ENCODE measurements around the gene TMED1. TPM values are rescaled to one million over a fixed set of nuclear protein-coding genes. Genes with fewer than 3 reads are reported as not detected.
"Not testable (repeated sequence)": the region's sequence is repeated elsewhere in the genome, so short reads cannot be mapped to it uniquely, and the experiment has no call there.

The TMED1 gene
- 30.7 and 34.0 TPM in 2 replicates for total RNA-seq (2014; rRNA removed; shearing (Covaris generic))

GRCh38 chr19:10835754-10836478, at the start of gene TMED1:
TSS of gene TMED1 (minus strand) at chr19:10836212. CDS start at chr19:10836191, 21 bp downstream.
- peak; percentile 99 for DNase-seq (ENCODE audit: low spot score)

GRCh38 chr19:10885201-10886169, 49.5 kb upstream of the TMED1 start:
- DNase-seq (ENCODE audit: low spot score), result no peak

DNA sequence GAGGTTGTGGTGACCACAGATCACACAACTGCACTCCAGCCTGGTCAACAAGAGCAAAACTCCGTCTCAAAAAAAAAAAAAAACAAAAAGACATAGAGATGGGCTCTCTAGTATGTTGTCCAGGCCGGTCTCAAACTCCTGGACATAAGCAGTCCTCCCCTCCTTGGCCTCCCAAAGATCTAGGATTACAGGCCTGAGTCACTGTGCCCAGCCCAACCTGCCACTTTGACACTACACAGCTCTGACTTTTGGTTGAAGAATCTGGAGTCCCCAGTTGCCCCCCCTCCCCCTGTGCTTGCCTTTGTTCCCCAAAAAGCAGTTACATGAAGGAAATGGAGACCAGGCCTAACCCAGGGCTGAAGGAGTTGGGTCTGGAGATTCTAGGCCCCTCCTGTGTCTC, 48.3 kb upstream of the TMED1 start:
- no peak for DNase-seq (ENCODE audit: low spot score)

DNA sequence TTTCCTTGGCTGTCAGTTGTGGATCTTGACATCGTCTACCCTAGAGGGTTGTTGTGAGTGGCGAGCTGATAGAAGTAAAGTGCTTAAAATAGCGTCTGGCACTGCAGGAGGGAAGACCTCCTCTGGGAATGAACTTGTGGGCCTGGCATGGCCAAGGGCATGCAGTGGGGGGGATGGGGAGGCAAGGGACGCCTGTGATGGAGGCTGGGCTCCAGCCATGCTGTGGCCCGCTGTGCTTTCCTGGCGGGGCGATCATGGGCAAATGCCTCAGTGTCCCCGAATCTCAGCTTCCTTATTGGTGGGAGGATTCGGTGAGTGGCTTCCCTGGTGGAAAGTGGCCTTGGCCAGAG, 46.1 kb upstream of the TMED1 start:
- DNase-seq (ENCODE audit: low spot score), result no peak

GRCh38 chr19:10881403-10882107, 45.5 kb upstream of the TMED1 start:
- no peak for DNase-seq (ENCODE audit: low spot score)

- DNase-seq (ENCODE audit: low spot score), result no peak
Measured at GRCh38 chr19:10878253-10878652, 42.2 kb upstream of the TMED1 start.

- DNase-seq (ENCODE audit: low spot score), result not testable (repeated sequence)
Measured at GRCh38 chr19:10877608-10878007, 41.6 kb upstream of the TMED1 start.

DNA sequence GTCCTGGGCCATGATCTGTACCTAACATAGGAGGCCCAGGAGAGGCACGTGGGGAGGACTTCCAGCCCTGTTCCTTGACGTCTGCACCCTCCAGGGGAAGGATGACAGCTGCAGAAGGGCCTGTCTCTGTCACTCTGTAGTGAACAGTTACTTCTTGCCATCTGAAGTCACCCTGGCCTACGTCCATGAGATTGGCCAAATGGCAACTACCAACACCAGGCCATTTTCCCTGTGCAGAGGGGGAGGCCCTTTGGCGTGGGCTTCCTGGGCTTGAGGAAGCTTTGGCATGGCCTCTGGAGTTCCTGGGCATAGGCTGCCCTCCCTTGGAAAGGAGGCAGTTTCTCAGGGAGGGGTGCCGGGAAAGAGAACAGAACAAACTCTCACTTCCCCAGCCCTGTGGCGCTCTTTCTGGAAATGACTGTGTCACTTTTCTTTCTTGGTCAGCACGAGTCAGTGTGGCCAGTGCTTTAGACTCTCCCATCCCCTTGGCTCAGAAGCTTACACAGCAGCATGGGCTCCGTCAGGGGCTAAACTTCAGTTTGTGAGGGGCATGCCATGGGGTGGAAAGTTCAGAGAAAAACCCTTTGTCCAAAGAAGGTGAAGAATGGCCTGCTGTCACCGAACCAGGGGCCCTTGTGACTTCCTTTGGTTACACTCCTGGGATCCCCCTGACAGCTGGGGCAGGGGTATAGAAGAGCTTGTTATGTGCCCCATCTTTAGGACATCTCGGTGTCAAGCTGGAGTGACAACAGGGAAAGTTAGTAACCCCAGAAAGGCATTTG, 40.6 kb upstream of the TMED1 start:
- DNase-seq (ENCODE audit: low spot score), result no peak

- no peak for DNase-seq (ENCODE audit: low spot score)
Measured at GRCh38 chr19:10874024-10874423, 38.0 kb upstream of the TMED1 start.

DNA sequence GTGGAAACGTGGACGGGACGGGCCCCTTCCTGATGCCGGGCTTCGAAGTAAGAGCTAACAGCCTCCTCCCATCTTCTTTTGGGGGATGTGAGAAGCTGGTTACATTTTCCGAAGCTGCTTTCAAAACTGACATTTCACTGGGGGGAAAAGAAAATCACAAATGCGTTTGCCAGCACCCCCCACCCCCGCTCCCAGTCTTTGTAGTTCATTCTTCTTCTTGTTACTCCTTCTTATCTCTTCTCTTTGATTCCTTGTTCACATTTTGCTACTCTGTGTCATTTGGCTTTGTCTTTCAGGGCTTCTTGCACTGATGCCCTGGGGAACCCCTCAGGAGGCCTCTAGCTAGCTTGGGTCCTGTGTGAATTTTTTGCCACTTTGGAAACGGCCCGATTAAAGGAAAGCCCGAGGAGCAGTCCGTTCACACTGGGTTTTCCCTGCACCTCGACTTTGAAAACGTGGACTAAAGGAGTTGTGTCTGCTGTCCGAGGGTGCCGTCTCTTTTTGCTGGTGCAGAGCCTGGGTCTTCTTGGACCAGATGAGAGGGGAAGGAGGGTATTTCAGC, 36.6 kb upstream of the TMED1 start:
- DNase-seq (ENCODE audit: low spot score), result no peak

DNA sequence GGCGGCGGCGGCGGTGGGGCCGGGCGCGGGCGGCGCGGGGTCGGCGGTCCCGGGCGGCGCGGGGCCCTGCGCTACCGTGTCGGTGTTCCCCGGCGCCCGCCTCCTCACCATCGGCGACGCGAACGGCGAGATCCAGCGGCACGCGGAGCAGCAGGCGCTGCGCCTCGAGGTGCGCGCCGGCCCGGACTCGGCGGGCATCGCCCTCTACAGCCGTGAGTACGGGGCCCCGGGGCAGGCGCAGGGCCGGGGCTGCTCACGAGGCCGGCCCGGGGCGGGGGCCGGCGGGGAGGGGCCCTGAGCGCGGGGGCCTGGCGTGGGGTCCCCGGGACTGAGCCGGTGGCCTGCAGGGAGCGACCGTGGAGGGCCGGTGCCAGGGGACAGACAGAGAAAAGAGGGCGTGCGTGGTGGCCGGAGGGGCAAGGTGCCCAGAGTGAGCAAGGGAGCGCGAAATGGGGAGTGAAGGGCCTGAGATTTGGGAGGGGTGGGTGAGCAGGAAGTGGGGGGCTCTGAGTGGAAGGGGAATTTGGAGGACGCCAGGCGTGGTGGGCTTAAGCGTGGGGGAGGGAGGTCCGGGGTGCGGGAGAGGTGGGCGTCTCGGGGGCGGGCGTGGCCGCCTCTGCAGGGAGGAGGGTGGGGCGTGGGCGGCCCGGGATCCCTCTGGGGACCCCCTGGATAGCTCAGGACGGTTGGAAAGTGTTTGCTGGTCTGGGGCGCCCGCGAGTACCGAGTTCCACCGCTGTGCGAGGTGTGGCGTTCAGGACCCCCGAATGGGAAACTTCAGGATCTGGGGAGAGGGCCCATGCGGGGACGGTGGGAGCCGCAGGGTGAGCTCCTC, 35.9 kb upstream of the TMED1 start:
- DNase-seq (ENCODE audit: low spot score), result no peak

DNA sequence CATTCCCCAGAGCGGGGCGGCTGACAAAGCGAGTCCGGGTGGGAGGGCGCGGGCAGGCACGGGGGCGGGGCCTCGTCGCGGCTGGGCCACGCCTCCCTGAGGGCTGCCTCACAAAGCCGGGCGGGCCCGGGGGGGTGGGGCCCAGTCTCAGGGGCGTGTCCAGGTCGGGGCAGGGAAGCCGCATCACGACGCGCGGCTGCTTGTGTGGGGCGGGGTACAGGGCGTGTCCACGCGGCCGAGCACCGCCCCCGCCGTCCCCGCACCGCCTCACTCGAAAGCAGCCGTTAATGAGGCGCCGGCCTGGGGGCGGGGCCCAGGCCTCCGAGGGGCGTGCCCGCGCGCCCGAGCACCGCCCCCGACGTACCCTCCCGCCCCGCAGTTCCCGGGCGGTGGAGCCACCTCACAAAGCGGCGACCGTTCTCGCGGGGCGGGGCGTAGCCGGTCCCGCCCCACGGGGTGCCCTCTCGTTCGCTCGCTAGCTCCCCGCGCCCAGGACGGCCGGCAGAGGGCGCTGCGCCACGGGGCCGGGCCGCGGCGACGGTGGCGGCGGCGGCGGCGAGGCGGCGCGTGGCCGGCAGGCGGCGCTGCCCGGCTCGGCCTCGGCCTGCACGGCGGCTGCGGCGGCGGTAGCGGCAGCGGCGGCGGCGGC, 35.1 kb upstream of the TMED1 start, which contains the start of gene CARM1:
CARM1 (plus strand) TSS at position 599 of the 649 bp plus-strand sequence. CDS start 150 bp downstream, outside the sequence.
- DNase-seq (ENCODE audit: low spot score), result peak; percentile 93

- no peak for DNase-seq (ENCODE audit: low spot score)
Measured at GRCh38 chr19:10870501-10870954, 34.5 kb upstream of the TMED1 start.

DNA sequence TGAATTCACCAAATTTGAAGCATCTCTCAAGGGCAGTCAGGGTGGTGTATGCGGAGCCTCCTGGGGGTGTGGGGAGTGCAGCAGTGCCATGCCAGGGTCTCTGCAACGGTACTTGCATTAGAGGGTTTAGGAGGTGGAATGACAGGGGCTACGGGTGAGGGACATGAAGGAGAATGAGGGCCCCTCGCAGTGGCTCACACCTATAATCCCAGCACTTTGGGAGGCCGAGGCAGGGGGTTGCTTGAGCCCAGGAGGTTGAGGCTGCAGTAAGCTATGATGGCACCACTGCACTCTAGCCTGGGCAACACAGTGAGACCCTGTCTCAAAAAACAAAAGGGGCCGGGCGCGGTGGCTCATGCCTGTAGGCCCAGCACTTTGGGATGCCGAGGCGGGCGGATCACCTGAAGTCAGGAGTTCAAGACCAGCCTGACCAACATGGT, 33.9 kb upstream of the TMED1 start:
- DNase-seq (ENCODE audit: low spot score), result not testable (repeated sequence)

- no peak for DNase-seq (ENCODE audit: low spot score)
Measured at GRCh38 chr19:10868872-10869547, 33.0 kb upstream of the TMED1 start.

- DNase-seq (ENCODE audit: low spot score), result no peak
Measured at GRCh38 chr19:10866495-10866894, 30.5 kb upstream of the TMED1 start.

DNA sequence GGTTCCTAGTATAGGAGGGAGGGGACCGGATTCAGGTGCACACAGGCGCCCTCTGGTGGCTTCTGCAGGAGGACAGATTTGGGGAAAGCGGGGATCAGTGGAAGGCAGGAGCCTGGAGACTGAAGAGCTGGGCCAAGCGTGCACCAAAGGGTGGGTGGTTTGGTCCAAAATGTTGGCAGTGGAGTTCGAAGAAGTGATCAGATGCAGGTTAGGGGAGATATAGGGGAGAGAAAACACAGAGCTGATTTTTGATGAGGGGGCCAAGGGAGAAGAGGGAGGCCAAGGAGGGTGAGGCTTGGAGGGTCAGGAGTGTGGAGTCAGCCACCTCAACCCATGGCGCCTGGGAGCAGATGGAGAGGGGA, 28.5 kb upstream of the TMED1 start:
- peak; percentile 74 for DNase-seq (ENCODE audit: low spot score)

GRCh38 chr19:10863107-10863717, 27.2 kb upstream of the TMED1 start:
- no peak for DNase-seq (ENCODE audit: low spot score)
